GM06990 (cell line): ENCODE results near the gene CHRNA7.

ENCODE experiments used
- DNase-seq: peaks from one replicate; pipeline ENCODE4 v3.0.0-alpha.2; 2011; ENCODE audit not compliant: insufficient read length; ENCODE audit errors: extremely low read depth
- H3K27me3 ChIP-seq: replicated peaks from 2 replicates; pipeline ENCODE4 v1.6.0; 2011; ENCODE audit warnings: low read length; ENCODE audit not compliant: control insufficient read depth, insufficient read depth
- H3K36me3 ChIP-seq: 2 replicates; pipeline ENCODE4 v1.5.1; 2011; ENCODE audit warnings: low read length; ENCODE audit not compliant: control insufficient read depth, insufficient read depth
- H3K4me3 ChIP-seq: replicated peaks from 2 replicates; pipeline ENCODE4 v1.5.1; 2011; ENCODE audit warnings: low read depth, mild to moderate bottlenecking, control low read depth, low read length
- CTCF ChIP-seq: IDR thresholded peaks from 2 replicates; pipeline ENCODE4 v1.5.1; 2011; ENCODE audit warnings: low read length, control low read depth, mild to moderate bottlenecking, inconsistent platforms; ENCODE audit not compliant: insufficient read depth, poor library complexity, severe bottlenecking

The CHRNA7 gene

GRCh38 chr15:32106401-32107381 lies 76.4 kb downstream of the CHRNA7 start:
- H3K27me3 ChIP-seq, result peaks cover 4% of the 10 kb centered on the region
- no peak for TF ChIP-seq CTCF
- no peak for DNase-seq

DNA sequence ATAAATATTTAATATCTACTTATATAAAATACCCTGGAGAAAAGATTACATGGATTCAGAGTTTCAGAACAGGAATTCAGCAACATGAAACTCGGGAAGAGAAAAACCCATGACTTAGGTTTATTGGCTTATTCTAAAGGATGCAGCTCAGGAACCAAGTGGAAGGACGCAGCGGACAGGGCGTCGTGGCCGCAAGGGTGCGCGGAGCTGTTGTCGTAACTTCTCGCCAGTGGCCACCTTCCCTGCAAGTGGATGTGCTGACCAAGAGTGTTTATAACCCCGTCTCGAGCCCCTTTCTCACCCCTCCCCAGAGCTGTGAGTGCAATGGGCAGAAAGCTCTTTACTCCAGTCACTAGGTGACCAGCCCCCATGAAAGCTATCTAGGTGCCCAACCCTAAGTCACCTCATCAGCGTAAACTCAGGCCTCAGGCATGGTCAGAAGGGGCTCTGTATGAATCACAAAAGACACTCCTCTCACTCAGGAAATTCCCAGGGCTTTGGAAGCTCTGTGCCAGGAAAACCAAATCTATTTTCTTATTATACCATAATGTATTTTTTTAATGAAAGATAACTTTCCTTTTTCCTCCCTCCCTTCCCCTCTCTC lies 77.3 kb downstream of the CHRNA7 start:
- TF ChIP-seq CTCF, result no peak
- no peak for DNase-seq

More at GRCh38 chr15:32106401-32107381, 76.4 kb downstream of the CHRNA7 start:
- Histone ChIP-seq H3K36me3 (no peaks in the 10 kb centered on the region), H3K4me3 (no peak overlapping the region)

GRCh38 chr15:32108661-32109060 lies 78.3 kb downstream of the CHRNA7 start:
- no peak for TF ChIP-seq CTCF
- Histone ChIP-seq H3K36me3 (no peaks in the 10 kb centered on the region), H3K27me3 (peaks cover 4% of the 10 kb centered on the region), H3K4me3 (no peak overlapping the region)
- DNase-seq, result no peak

More for the DNA sequence above, 77.3 kb downstream of the CHRNA7 start:
- H3K36me3 ChIP-seq, result no peaks in the 10 kb centered on the region
- H3K27me3 ChIP-seq, result peaks cover 4% of the 10 kb centered on the region
- no peak overlapping the region for H3K4me3 ChIP-seq

- TF ChIP-seq CTCF, result no peak
- Histone ChIP-seq H3K36me3 (no peaks in the 10 kb centered on the region), H3K27me3 (peaks cover 3% of the 10 kb centered on the region), H3K4me3 (no peak overlapping the region)
- DNase-seq, result no peak
Observed at GRCh38 chr15:32112101-32112500, 81.8 kb downstream of the CHRNA7 start.

DNA sequence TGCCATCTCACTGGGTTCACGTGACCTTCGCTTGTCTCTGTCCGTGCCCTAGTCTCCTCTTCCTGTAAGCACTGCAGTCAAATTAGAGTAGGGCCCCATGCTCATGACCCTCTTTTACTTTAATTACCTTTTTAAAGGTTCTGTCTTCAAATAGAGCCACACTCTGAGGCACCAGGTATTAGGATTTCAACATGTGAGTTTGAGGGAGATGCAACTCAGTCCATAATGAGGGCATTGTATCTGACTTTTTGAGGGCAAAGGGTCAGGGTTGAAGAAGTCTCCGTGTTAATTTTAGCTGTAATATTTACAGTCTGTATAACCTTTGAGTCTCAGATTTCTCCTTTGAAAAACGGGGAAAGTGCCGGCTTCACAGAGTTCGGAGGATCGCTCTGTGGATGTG lies 82.9 kb downstream of the CHRNA7 start:
- H3K36me3 ChIP-seq, result no peaks in the 10 kb centered on the region
- no peak for TF ChIP-seq CTCF
- no peak overlapping the region for H3K4me3 ChIP-seq
- no peak for DNase-seq
- peaks cover 3% of the 10 kb centered on the region for H3K27me3 ChIP-seq
